SKM-1 treated with dmso at 0.1 percent for 144 hours (cell line): ENCODE results near the gene NOS1AP.
A peak's percentile ranks its signal among the peaks of the same experiment; 100 is the strongest.
"Not testable (repeated sequence)": the region's sequence is repeated elsewhere in the genome, so short reads cannot be mapped to it uniquely, and the experiment has no call there.

Source experiments
- DNase-seq: peaks from one replicate; lab custom pipeline; 2025; ENCODE audit not compliant: unreplicated experiment; lab: John Stamatoyannopoulos, UW

NOS1AP gene

GRCh38 chr1:162069334-162070093 is at the start of gene NOS1AP:
Gene NOS1AP (plus strand): TSS chr1:162069691. CDS start chr1:162070178, 487 bp downstream.
- DNase-seq = peak; percentile 74

GRCh38 chr1:162020150-162020549 is 49.3 kb upstream of the NOS1AP start:
- no peak for DNase-seq

GRCh38 chr1:162021124-162021523 is 48.4 kb upstream of the NOS1AP start:
- no peak for DNase-seq

GRCh38 chr1:162022626-162023025 is 46.9 kb upstream of the NOS1AP start:
- no peak for DNase-seq

GRCh38 chr1:162023181-162023546 is 46.3 kb upstream of the NOS1AP start:
- DNase-seq = no peak

GRCh38 chr1:162023547-162024501 is 45.7 kb upstream of the NOS1AP start, which contains the start of gene OLFML2B:
Gene OLFML2B (minus strand): TSS chr1:162023869. CDS start chr1:162023430, 439 bp downstream.
- DNase-seq = peak; percentile 64

- no peak for DNase-seq
These were observed 44.0 kb upstream of the NOS1AP start for GRCh38 chr1:162025541-162025940.

- DNase-seq = no peak
These were observed 42.6 kb upstream of the NOS1AP start for GRCh38 chr1:162026881-162027280.

GRCh38 chr1:162028726-162029125 is 40.8 kb upstream of the NOS1AP start:
- DNase-seq = peak; percentile 72

- no peak for DNase-seq
These were observed 40.3 kb upstream of the NOS1AP start for GRCh38 chr1:162029157-162029556.

- no peak for DNase-seq
These were observed 38.7 kb upstream of the NOS1AP start for GRCh38 chr1:162030759-162031280.

- no peak for DNase-seq
These were observed 36.1 kb upstream of the NOS1AP start for GRCh38 chr1:162033428-162033827.

- DNase-seq = no peak
These were observed 34.2 kb upstream of the NOS1AP start for GRCh38 chr1:162035241-162035640.

GRCh38 chr1:162036163-162036562 is 33.3 kb upstream of the NOS1AP start:
- no peak for DNase-seq

- no peak for DNase-seq
These were observed 30.9 kb upstream of the NOS1AP start for GRCh38 chr1:162038624-162039023.

- DNase-seq = peak; percentile 40
These were observed 29.5 kb upstream of the NOS1AP start for GRCh38 chr1:162040001-162040400.

- peak; percentile 82 for DNase-seq
These were observed 28.8 kb upstream of the NOS1AP start for GRCh38 chr1:162040657-162041056.

- no peak for DNase-seq
These were observed 27.1 kb upstream of the NOS1AP start for GRCh38 chr1:162042361-162042760.

GRCh38 chr1:162046921-162047320 is 22.6 kb upstream of the NOS1AP start:
- DNase-seq = no peak

GRCh38 chr1:162053949-162054348 is 15.5 kb upstream of the NOS1AP start:
- not testable (repeated sequence) for DNase-seq

GRCh38 chr1:162055062-162055461 is 14.4 kb upstream of the NOS1AP start:
- DNase-seq = no peak

- peak; percentile 78 for DNase-seq
These were observed 13.4 kb upstream of the NOS1AP start for GRCh38 chr1:162056043-162056442.
